ENCODE data around the gene NFIX.

GRCh38 chr19:13117772-13118423 lies 122.6 kb downstream of the NFIX start, which contains the start of gene NACC1:
- TF ChIP-seq CTCF (IDR thresholded peaks at IDR 0.05; ENCODE audit: extremely low read depth in 1 of 2, insufficient read depth in 1 of 2, low read depth in 1 of 2, low read length in 2 of 2), result no peak
- no peak for TF ChIP-seq JUN (IDR thresholded peaks at IDR 0.05; ENCODE audit: borderline replicate concordance, insufficient read depth, insufficient read length, low read depth)
- TF ChIP-seq GATA2 (IDR thresholded peaks at IDR 0.05; ENCODE audit: insufficient read depth, insufficient read length, low read depth, low read length), result no peak

Data from endothelial cell of umbilical vein (primary cell).